CD4-positive, alpha-beta T cell treated with Interleukin-17A for 1 hour (primary cell): ENCODE data around the gene SMYD2.

Experiments used
- DNase-seq: peaks from one replicate; pipeline ENCODE4 v3.0.0-alpha.2; 2020

Gene SMYD2

DNA sequence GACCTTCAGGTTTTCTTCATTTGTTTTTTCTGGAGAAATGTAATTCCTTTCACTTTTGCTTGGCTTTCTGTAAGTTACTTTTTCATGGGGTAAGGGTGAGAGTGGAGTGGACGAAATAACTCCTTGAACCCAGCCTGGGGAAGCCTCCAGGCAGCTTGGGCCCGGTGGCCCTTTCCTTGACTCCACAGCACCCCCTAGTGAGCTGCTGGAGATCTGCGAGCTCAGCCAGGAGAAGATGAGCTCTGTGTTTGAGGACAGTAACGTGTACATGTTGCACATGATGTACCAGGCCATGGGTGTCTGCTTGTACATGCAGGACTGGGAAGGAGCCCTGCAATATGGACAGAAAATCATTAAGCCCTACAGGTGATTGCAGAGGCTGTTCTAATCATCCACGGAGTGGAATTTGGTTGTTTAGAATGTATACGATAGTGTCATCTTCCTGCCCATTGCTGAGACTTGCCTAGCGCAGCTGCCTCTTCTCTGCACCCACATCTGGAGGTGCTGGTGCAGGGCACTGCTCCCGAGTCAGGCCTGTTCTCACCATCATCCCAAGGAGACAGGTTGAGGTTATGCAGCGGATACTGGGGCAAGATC, 51.0 kb downstream of the SMYD2 start:
- DNase-seq, result peak; percentile 60

DNA sequence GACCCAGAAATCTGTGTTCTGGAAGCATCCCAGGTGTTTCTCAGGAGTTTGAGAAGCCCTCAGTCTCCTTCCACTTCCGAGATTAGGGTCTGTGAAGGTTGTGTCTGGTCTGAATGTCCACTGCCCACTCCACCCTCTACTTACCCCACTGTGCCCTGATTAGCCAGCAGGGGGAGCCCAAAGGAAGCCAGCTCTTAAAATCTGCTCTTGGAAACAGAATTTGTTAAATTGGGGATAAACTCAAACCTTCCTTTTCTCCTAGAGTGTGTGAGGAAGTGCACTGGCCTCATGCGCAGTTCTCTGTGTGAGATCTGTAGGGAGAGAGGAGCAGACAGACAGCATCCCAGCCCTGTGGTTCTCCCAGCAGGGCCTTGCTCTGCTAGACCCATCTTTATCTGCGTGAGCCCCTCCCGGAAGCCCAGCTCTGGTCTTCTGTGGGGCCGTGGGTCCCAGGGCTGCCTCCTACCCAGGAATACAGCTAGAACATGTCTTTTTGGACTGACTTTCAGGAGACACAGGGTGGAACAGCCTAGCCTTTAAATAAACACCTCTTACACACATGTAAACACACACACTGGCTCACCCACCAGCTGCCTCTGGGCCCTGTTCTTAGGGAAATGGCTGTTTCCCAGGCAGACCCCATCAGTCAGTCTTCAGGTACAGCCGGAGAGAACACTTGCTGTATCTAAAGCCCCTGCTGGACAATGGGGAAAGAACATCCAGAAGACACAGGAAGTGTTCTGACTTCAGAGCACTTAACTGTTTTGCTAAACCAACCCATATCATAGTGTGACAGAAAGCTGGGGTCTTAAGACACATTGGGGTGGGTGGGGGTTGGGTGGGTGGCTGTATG, 52.2 kb downstream of the SMYD2 start:
- DNase-seq, result peak; percentile 38

DNA sequence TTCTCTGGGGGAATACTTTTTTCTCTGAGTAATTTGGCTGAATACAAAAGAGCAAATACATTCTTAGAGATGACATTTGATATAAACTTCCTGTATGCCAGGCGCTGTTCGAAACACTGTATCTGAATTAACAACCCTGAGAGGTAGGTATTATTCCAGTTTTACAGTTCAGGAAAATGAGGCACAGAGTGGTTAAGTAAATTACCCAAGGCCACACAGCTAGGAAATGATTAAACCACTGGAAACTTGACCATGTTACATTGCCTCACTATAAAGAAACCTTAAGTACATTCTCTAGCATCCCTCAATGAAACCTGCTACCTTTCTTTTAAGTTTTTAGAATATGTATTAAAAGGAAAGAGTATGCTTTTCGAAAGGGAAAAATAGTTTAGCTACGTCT, 54.6 kb downstream of the SMYD2 start:
- no peak for DNase-seq

DNA sequence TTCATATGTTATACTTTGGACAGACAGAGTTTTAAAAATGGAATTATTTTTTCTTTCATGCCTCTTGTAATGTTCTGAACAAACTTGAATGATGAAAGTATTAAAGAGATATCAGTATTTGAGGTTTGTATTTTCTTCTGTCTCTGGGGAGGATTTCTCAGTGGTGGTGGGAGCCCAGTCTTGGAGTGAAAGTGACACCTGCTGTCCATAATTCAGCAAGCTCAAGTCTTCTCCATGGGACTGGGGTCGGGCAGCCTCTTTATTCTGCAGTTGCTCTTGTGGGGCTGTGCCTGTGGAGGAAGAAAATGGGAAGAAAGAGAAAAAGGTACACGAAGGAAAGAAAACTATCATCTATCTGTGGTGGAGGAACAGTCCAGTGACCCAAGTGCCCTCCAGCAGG, 56.1 kb downstream of the SMYD2 start:
- no peak for DNase-seq

DNA sequence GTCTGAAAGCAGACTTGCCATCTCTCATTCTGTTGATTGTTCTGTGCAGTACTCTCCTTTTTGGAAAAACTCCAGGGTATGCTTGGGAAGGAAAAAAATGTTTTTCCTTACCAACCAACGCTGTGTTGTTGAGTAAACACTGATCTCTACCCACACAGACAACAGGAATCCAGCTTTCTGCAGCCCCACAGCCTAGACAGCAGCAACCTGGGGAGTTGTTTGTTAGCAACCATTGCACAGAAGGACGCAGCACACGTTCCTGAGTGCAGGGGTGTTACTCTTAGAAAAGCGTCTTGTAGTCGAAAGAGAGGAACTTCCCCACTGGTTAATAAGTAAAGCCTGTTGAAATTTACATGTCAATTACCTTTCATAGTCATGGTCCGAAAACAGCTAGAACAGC, 56.6 kb downstream of the SMYD2 start:
- no peak for DNase-seq

DNA sequence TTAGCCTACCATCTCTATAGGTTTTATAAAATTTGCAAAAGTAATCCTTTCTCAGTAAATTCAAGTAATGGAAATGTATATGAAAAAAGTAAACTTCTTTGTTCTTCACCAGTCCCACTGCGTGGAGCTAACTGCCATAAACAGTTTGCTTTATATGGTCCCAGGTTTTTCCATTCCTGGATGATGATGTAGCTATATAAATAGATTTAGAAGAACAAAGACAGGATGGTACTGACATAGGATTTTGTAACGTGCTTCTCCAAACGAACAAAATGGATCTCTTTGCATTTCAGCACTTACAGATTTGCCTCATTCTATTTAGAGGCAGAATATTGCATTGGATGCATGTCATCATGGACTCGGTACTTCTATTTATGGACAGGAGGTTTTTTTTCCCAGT, 57.3 kb downstream of the SMYD2 start:
- DNase-seq, result no peak

DNA sequence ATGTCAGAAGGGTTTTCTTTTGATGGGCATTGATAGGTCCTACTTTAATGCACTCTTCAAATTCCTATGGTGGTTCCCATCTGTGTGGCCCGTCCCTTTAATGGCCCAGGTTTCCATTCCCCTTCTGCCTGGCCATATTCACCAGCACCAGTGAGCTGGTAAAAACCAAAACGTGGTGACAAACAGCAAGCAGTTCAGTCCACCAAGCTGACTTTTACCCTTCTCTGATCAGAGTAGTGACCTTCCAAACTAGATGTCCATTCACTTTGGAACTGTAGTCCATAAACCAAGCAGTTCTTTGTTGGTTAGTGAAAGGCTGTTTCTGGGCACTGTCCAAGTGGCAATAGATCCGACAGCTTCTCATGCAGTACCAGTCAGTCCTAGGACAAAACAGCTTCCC, 60.5 kb downstream of the SMYD2 start:
- DNase-seq, result no peak

DNA sequence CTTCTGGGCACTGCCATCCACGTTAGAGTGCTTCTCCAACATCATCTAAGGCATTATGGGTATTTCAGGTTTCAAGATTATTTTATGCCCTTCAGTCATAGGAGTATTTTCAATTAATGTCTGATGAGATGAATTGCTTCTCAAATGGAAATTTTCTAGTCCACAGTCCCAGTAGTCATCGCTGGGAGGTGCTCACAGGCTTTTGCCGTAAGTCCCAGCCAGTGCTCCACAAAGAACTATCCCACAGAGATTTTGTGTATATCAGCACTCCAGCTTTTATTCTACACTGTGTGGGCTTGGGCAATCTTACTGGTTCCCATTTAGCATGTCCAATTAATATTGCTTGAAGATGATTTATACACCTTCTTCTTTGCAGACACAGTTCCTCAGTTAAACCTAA, 61.0 kb downstream of the SMYD2 start:
- DNase-seq, result no peak

DNA sequence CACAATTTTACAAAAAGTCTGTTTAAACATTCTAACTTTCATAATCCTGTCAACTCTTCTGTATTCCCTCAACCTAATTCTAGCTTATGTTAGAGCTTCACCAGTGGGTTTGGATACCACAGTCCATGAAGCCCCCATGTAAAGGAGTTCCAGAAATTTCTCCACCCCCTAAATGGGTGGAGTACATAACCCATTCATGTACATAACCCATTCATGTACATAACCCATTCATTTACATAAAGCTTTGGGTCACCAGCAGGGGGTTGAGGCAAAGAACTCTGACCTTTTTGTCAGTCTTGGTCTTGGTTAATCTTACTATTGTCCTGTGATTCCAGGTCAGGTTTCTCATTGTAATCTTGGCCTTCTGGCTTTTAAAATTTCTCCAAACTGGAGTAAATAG, 61.6 kb downstream of the SMYD2 start:
- DNase-seq, result no peak

DNA sequence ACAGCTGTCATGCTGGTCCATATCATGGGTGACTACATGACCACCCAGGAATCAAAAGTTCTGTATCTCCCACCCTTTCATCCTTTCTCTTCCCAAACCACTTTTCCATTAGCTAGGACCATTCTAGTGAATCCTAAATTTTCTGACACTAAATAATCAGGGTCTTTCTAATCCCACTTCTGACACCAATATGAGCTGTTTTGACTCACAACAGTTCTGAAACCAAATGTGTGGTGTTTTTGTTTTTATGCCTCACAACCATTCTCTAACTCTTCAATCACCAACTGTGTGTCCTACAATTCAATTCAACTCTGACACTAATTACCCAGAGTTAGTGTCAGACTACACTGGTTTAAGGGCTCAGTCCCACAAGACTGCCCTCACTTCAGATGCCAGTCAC, 63.9 kb downstream of the SMYD2 start:
- DNase-seq, result no peak

DNA sequence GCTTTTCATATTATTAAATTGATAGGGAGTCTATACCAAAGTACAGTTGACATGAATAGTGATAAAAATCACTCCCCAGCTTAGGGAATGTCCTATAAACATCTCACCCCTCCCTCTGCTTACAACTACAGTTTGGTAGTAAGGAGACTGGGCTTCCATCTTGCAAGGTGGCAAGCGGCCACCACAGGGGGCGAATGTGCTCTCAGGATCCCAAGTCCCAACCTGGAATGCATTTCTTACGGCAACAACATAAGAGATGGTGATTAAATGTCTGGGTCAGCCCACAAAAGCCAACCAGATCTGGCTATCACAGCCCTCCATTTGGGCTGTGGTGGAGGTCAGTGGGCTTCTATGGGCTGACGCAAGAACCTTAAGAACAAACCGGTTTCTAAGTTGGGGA, 68.0 kb downstream of the SMYD2 start:
- no peak for DNase-seq

DNA sequence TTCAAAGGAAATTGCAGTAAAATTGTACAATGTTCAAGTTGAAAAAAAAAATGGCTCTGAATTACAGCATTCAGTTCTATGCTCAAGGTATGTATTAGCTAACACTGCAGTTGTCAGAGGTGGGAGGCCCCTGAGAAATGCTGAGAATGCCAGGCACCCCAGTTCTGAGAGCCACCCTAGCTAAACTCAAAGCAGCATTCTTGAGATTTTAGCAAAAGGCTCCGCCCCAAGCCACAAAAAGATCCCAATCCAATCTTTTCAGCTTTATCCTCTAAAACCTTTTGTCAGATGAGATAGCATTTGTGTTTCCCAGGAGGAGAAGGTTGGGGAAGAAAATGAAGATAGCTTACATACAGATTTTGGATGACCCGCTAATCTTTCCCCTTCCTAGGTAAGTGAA, 68.8 kb downstream of the SMYD2 start:
- no peak for DNase-seq

DNA sequence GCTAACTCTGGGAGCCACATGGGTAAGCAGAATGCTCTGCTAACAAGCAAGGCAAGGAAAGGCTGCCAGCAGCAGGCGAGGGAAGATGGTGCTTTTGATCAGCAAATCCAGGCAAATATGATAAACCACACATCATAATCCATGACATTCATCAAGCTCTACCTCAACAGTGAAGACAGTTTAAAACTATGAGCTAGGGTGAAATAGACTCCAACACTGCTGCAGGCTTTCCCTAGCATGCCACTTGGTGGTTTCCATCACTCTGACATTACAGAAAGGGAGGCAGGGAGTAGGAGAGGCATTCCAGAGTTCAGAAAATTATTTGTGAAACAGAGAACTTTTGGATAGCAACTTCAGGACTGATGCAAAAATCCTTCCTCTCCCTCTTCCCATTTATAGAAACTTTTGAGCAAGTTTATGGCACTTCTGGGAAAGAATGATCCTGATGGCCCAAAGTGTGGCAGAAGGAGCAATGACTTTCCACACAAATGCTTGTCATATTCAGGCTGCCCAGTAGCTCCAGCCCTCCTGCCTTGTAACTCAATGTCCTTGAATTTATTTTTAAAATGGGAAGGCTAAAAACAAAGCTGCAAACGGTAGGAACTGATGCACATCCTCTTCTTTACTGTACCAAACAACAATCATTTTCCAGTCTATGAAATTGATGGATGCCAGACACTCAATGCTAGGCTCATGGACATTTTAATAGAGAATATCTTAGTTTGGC, 70.8 kb downstream of the SMYD2 start:
- no peak for DNase-seq

DNA sequence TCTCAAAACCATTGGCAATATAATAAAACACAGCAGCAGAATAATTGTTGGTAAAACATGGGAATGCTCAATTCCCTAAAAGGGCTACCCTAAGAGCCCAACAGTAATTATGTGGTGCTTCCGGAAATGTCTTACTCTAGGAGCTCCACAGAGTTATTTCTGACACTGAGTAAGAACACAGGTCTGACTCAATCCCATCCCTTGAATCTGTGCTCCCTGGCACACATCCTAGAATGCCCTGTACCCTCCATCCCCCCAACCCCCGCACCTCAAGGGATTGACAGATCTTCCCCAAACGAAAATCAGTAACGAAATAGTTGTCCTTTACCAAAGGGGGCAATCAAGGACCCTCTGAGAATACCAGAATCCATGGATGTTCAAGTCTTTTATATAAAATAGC, 71.9 kb downstream of the SMYD2 start:
- no peak for DNase-seq

DNA sequence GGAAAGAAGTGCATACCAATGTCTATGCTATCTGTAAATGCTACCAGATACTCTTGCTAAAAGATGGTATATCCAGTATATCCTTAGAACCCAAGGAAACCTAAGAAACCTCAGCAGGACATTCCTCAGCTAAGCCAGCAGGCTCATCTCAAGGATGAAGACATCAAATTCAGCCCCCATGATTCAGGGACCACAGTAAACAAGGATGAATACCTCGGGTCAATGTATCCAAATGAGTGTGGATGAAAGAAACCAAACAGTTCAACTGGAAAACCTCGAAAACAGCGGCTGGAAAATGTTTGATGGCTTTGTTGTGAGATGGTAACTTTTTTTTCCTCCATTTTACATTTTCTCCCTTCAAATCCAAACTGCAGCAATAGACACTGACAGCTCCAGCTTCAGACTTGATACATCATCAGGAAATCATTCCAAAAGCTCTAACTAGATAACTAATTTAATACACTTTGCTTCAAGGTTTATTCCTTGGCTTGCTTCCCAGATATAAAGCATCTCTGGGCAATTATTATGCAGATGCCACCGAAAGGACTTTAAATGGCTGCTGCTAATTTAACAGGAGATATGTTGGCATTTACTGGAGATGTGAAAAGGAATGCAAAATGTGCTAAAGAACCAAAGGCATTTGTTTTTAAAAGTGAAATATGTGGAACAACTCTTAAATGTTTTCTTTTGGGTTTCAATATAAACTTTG, 73.6 kb downstream of the SMYD2 start:
- no peak for DNase-seq

DNA sequence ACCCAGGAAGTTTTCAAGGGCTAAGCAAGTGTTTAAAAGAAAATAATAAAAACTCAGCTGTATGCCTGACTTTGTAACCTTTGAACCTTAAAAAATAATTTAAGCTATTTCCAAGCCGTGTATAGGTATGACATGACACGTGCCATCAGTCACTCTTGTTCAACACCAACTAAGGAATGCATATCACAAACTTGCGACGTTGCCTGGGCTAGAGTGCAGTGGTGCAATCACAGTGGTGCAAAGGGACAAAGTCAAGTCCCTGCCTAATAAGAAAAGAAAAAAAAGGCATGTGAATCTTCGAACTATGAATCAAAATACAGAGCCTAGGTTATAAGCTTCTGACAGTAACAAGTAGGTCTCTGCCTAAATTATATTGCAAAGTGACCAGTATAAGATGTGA, 79.2 kb downstream of the SMYD2 start:
- DNase-seq, result no peak

DNA sequence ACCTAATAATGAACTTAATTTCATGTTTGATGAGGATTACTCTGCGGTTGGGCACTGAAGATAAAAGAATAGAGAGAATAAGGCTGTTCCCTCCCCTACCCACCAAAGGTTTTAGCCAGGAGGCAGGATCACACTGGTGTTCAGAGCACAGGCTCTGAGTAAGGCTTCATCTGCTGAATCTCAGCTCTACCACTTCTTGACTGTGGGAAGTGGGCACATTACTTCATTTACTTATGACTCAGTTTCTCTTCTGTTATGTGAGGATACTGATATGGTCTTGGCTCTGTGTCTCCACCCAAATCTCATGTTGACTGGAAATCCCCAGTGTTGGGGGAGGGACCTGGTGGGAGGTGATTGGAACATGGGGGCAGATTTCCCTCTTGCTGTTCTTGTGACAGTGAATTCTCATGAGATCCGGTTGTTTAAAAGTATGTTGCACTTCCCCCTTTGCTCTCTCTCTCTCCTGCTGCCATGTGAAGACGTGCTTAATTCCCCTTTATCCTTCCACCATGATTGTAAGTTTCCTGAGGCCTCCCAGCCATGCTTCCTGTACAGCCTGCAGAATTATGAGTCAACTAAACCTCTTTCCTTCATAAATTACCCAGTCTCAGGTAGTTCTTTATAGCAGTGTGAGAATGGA, 79.7 kb downstream of the SMYD2 start:
- no peak for DNase-seq

DNA sequence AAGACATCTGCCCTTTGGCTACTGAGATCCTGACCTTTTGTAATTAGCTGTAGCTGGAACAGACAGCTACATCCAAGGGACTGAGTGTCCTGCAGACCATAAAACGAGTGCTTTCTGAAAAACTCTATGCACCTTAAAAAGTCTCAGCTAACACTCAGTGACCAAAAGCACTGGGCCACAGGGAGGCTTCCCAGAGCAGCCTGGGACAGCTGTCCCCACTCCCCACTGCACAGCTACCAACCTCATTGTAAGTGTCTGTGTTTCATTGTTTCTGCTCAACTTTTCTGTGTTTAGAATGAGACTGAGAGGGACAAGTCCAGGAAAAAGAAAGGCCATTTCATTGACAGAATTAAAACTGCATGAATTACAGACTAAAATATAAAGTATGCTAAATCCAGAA, 80.7 kb downstream of the SMYD2 start:
- no peak for DNase-seq

DNA sequence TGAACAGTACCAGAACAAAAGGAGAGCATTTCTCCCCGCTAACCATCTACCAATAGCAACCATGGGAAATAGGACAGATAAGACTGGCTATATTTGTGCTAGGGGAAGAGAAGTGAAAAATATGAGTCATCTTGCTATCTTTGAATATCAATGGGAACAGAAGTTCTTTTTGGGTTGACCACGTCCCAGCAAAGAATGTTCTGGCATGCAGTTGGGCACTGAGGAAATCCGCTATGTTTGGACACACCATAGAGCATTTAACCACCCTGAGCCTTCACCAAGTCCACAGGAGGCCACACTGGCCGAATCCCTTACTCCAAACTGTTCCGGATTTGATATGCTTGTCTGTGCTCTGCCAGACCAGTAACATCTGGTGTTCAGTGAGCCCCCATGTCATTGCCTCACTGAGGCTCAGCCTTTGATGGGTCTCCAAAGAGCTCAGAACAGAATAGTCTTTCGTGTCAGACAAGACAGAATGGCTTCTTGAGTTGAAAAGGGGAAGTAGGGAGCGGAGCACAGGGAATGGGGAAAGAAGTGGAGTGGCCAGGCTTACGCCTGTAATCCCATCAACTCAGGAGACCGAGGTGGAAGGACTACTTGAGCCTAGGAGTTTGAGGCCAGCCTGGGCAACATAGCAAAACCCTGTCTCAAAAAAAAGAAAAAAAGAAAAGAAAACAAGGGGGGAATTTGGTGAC, 81.4 kb downstream of the SMYD2 start:
- no peak for DNase-seq

DNA sequence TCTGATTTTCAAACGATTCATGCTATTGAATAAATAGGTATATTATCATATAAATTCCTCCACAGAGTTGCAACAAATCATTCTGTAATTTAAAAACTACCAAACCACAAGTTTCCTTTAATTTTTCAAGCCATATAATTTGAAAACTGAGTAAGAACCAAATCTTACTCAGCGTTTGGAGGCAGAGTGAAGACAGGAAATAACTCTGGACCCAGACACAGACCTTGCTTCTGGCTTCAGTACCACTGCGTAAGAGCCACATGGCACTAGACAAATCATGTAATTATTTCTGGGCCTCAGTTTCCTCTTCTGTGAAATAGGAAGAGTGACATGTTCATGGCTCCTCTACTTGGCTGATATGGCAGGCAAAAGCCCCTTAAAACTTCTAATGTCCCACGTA, 82.4 kb downstream of the SMYD2 start:
- DNase-seq, result no peak

DNA sequence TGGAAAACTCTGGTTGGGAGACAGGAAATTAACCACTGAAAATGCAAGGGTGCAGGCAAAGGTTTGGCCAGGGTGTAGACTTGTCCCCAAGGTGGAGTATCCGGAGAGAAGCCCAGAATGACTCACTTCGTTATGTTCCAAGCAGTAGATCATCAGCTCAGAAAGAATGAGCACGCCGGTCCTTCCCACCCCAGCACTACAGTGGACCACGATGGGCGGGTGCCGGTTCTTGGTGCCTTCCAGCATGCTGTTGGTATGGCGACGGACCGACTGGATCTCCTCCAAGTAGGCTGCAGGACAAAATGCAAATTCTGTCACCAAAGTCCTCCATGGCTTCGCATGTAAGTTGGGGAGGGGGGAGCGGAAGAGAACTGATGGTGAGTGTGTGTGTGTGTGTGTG, 83.4 kb downstream of the SMYD2 start:
- DNase-seq, result no peak

DNA sequence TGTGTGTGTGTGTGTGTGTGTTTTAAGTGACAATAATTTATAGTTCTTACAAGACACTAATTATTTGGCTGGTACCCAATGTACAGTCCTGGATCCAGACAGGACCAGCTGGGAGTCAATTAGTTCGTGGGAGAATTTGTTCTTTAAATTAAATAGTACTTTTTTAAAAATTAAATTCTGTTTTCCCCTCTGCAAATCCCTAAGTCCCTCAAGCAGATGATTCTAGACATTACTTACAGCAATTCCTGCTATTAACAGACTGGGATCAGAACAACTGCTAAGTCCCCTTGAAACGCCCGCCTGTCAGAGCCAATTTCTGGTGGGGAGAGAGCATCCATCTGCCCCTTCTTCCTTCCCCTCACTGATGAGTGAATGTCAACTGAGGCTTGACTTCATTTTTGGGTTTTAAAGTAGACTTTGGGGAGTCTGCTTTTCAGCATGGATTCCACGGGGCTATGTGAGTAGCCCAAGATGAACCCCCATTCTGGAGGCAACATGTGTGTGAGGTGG, 83.9 kb downstream of the SMYD2 start:
- no peak for DNase-seq
